22Rv1 (cell line): ENCODE measurements around the gene ERC1.

ENCODE experiments used
- ZFX ChIP-seq: fragments of 450-650 bp; IDR thresholded peaks from 2 replicates; pipeline ENCODE4 v1.6.1; 2017; ENCODE audit warnings: antibody characterized with exemption, borderline replicate concordance
- TF ChIP-seq, protein P1 (sequence below): fragments of 450-650 bp; IDR thresholded peaks from 2 replicates; pipeline ENCODE4 v1.5.1; 2017; ENCODE audit warnings: mild to moderate bottlenecking

GRCh38 chr12:1383758-1384157 is 392.7 kb downstream of the ERC1 start:
- TF ChIP-seq, protein P1, sequence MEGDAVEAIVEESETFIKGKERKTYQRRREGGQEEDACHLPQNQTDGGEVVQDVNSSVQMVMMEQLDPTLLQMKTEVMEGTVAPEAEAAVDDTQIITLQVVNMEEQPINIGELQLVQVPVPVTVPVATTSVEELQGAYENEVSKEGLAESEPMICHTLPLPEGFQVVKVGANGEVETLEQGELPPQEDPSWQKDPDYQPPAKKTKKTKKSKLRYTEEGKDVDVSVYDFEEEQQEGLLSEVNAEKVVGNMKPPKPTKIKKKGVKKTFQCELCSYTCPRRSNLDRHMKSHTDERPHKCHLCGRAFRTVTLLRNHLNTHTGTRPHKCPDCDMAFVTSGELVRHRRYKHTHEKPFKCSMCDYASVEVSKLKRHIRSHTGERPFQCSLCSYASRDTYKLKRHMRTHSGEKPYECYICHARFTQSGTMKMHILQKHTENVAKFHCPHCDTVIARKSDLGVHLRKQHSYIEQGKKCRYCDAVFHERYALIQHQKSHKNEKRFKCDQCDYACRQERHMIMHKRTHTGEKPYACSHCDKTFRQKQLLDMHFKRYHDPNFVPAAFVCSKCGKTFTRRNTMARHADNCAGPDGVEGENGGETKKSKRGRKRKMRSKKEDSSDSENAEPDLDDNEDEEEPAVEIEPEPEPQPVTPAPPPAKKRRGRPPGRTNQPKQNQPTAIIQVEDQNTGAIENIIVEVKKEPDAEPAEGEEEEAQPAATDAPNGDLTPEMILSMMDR: no peak
- no peak for TF ChIP-seq ZFX
